A549 treated with dexamethasone at 1 μM for 4 hours (cell line): Measurements from ENCODE around the gene OR2G2. TPM values are rescaled to one million over a fixed set of nuclear protein-coding genes. Genes with fewer than 3 reads are reported as not detected.

ENCODE experiments used
- total RNA-seq: library from RNA; stranded (reverse); fragments of 200-300 nt; extraction: Qiagen RNA extraction; gene quantifications from 5 replicates; pipeline ENCODE4 v1.2.3, GENCODE V29; 2022

The OR2G2 gene, protein sequence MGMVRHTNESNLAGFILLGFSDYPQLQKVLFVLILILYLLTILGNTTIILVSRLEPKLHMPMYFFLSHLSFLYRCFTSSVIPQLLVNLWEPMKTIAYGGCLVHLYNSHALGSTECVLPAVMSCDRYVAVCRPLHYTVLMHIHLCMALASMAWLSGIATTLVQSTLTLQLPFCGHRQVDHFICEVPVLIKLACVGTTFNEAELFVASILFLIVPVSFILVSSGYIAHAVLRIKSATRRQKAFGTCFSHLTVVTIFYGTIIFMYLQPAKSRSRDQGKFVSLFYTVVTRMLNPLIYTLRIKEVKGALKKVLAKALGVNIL
- total RNA-seq = not detected in 5 replicates

DNA sequence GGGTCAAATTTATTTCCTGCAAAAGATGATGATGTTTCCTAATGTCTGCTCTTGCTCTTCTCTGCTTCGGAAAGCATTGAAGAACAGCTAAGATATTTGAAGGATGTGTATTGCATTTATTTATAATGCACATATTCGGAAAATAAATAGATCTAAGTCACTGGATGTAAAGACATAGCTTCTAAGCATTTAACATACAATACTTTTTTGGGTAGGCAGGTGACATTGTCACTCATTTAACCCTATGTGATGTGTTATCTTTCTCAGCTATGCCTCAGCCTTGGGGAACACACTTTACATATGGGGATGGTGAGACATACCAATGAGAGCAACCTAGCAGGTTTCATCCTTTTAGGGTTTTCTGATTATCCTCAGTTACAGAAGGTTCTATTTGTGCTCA is at the start of gene OR2G2:
Gene OR2G2, plus strand, starts transcription at position 301 of the 400 bp plus-strand sequence. Its CDS starts 0 bp downstream, at position 301.

DNA sequence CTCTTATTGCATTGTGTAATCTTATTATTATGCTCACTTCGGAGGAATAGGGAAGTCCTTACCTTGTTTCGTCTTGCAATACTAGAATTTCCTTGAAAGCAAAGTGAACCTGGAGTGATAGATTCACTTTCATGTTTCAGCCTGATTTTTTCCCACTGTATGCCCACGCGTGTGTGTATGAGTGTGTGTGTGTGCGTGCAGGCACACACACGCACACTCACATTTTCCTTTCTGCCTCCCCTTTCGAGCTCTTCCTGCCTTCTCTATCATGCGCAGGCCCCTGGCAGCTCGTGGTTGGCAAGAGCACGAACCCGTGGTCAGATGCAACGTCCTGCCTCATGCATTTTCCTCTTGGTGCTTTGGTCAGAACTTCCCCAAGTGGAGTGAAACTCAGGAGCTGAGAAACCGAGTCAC is 39.4 kb upstream of the OR2G2 start, which contains the start of gene GCSAML:
Gene GCSAML, plus strand, starts transcription at position 366 of the 414 bp plus-strand sequence. CDS start 58 bp downstream, outside the sequence.

DNA sequence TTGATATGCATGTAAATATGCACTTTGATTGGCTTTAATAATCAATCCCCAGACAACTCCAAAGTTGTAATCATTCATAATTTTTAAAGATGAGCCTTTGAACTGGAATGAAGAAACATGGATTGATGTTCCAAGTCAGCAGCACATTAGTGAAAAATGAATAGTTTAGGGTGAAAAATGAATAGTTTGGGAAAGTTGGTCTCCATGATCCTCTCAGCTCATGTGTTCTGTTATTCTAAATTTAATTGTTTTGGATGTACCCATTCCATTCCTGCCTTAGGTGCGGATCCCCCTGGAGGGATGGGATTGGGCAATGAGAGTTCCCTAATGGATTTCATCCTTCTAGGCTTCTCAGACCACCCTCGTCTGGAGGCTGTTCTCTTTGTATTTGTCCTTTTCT is 17.1 kb downstream of the OR2G2 start, which contains the start of gene OR2G3:
Gene OR2G3, plus strand, starts transcription at position 301 of the 400 bp plus-strand sequence. Its CDS starts 0 bp downstream, at position 301.

Other genes with a start within 250 kb of the OR2G2 start
- gene NLRP3, start 172.2 kb upstream of the OR2G2 start, total RNA-seq = not detected in 5 replicates
- not detected in 5 replicates for gene OR2B11, start 130.3 kb upstream of the OR2G2 start, total RNA-seq
- not detected in 5 replicates for gene OR2C3, start 51.9 kb upstream of the OR2G2 start, total RNA-seq
- gene GCSAML, start 39.2 kb upstream of the OR2G2 start, total RNA-seq = not detected in 5 replicates
- not detected in 5 replicates for gene OR2G3, start 17.2 kb downstream of the OR2G2 start, total RNA-seq
- not detected in 5 replicates for gene OR13G1, start 91.4 kb downstream of the OR2G2 start, total RNA-seq
- gene OR6F1, start 128.3 kb downstream of the OR2G2 start, total RNA-seq = not detected in 5 replicates
- gene OR14K1, start 150.3 kb downstream of the OR2G2 start, total RNA-seq = not detected in 5 replicates
- gene OR14A2, start 159.8 kb downstream of the OR2G2 start, total RNA-seq = not detected in 5 replicates
- gene OR1C1, start 172.2 kb downstream of the OR2G2 start, total RNA-seq = not detected in 5 replicates
- not detected in 5 replicates for gene OR14A16, start 235.8 kb downstream of the OR2G2 start, total RNA-seq